ENCODE results near the gene ZSWIM4.

GRCh38 chr19:13848798-13849676 lies 53.8 kb downstream of the ZSWIM4 start:
- TF ChIP-seq SUZ12 (IDR thresholded peaks at IDR 0.05) (no peak), FOXM1 (IDR thresholded peaks at IDR 0.05; ENCODE audit: borderline replicate concordance) (no peak), SP1 (IDR thresholded peaks at IDR 0.05) (no peak), ELF4 (IDR thresholded peaks at IDR 0.05) (no peak)

All from HEK293T (cell line).